Common myeloid progenitor, CD34-positive (primary cell): ENCODE results near the gene CSF1R.

Source experiments
- CTCF ChIA-PET: fragments of 350-600 bp; sonication (Branson Sonifier 250); formaldehyde crosslinking; loops from one replicate; lab custom pipeline; 2021; ENCODE audit warnings: antibody characterized with exemption; lab: Charles Lee
- POLR2A ChIA-PET: fragments of 350-600 bp; sonication (Branson Sonifier 250); formaldehyde crosslinking; loops from one replicate; lab custom pipeline; 2021; ENCODE audit warnings: antibody characterized with exemption; lab: Charles Lee
- DNase-seq, 3 donors: peaks; one replicate each; pipeline versions ENCODE4 v3.0.0 to v3.0.0-alpha.2; 2013
- H3K27ac ChIP-seq, 2 experiments: 1 replicate in 1 of 2; 2 replicates in 1 of 2; pipeline ENCODE4 v1.7.0; 2013; ENCODE audit warnings: inconsistent platforms in 2 of 2, low read length in 2 of 2, mild to moderate bottlenecking in 2 of 2, low read depth in 1 of 2, moderate library complexity in 1 of 2; ENCODE audit not compliant: severe bottlenecking in 2 of 2, insufficient read depth in 1 of 2, poor library complexity in 1 of 2
- H3K27me3 ChIP-seq, 5 experiments: replicated peaks in 2 of 5; 1 replicate in 3 of 5; 2 replicates in 2 of 5; pipeline versions ENCODE4 v1.6.1 to v1.7.0; 2013; ENCODE audit warnings: low read length in 4 of 5, mild to moderate bottlenecking in 2 of 5, moderate library complexity in 2 of 5, inconsistent platforms in 1 of 5; ENCODE audit not compliant: insufficient read depth in 5 of 5, control insufficient read depth in 4 of 5
- H3K36me3 ChIP-seq, 4 experiments: 1 replicate in 2 of 4; 2 replicates in 2 of 4; pipeline versions ENCODE4 v1.6.1 to v1.7.0; 2013; ENCODE audit warnings: low read length in 3 of 4, control low read depth in 1 of 4, mild to moderate bottlenecking in 1 of 4; ENCODE audit not compliant: control insufficient read depth in 4 of 4, insufficient read depth in 4 of 4
- H3K4me1 ChIP-seq, 4 experiments: 1 replicate in 3 of 4; 2 replicates in 1 of 4; pipeline versions ENCODE4 v1.6.1 to v1.7.1; 2013; ENCODE audit warnings: low read length in 3 of 4, mild to moderate bottlenecking in 3 of 4, control low read depth in 1 of 4, inconsistent platforms in 1 of 4, moderate library complexity in 1 of 4; ENCODE audit not compliant: control insufficient read depth in 4 of 4, insufficient read depth in 4 of 4; ENCODE audit errors: control extremely low read depth in 1 of 4
- H3K4me3 ChIP-seq, 7 experiments: 1 replicate in 4 of 7; 2 replicates in 3 of 7; pipeline versions ENCODE4 v1.5.1 to v1.7.0; 2013; ENCODE audit warnings: mild to moderate bottlenecking in 7 of 7, low read length in 6 of 7, moderate library complexity in 6 of 7, inconsistent platforms in 2 of 7, low read depth in 2 of 7, control low read depth in 1 of 7; ENCODE audit not compliant: insufficient read depth in 4 of 7, control insufficient read depth in 1 of 7; ENCODE audit errors: extremely low read depth in 1 of 7
- H3K9me3 ChIP-seq, 5 experiments: 1 replicate in 4 of 5; 2 replicates in 1 of 5; pipeline versions ENCODE4 v1.6.1 to v1.7.1; 2013; ENCODE audit warnings: low read length in 4 of 5, mild to moderate bottlenecking in 2 of 5, inconsistent platforms in 1 of 5, low read depth in 1 of 5, moderate library complexity in 1 of 5; ENCODE audit not compliant: control insufficient read depth in 4 of 5, insufficient read depth in 2 of 5; ENCODE audit errors: control extremely low read depth in 1 of 5
- WGBS: methylation state at CpG from one replicate; pipeline ENCODE4 v1.1.5; 2013; ENCODE audit not compliant: insufficient coverage; 5-methylcytosine and 5-hydroxymethylcytosine counted together

The CSF1R gene

DNA sequence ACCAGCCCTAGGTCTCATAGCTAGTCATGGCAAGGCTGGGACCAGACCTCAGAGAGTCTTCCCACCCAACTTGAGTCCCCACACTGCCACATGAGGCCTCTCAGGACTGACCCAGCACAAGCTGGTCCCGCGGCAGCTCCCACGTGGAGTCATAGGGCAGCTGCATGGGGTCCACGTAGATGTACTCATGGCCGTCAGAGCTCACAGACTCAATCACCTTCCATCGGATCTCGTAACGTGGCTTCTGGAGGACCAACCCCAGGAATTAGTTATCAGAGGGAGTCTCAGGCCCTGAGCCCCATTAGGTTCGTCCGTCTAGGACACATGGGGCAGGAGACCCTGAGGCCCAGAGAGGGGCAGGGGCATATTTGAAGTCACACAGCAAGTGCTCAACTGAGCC lies 39.0 kb upstream of the CSF1R start:
- Histone ChIP-seq H3K36me3 (no peaks in the 10 kb centered on the region), H3K27me3 (no peaks in the 10 kb centered on the region), H3K9me3 (no peaks in the 10 kb centered on the region), H3K4me1 (peaks cover 0 to 15% (median 13%) of the 10 kb centered on the region in 4 experiments), H3K27ac (no peak overlapping the region), H3K4me3 (no peak overlapping the region)
- WGBS, result 96% methylated on average over 10 of the region's 10 CpGs
- CTCF ChIA-PET, result interaction anchor here (0.6 to 8.9 kb wide), 8 partner anchors 10 to 120 kb away, joined by 3 to 104 read pairs (median 4); no protein-coding TSS in a partner anchor
- DNase-seq, result no peak
- POLR2A ChIA-PET, result no interaction called here

DNA sequence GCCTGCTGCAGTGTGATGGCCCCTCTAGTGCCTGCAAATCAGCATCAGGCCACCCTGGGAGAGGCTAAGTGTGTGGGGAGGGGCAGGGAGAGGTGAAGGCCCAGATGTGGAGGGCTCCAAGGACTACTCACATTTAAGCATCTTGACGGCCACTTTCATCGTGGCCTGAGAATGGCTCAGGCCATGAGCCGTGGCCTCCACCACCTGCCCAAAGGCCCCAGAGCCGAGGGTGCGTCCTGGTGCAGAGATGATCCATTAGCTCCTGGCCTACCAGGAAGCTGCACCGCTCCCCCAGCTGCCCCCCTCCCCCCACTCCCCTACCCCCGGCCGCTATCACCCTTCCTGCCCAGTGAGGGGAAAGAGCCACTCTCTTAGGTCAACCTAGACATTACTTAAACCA lies 38.2 kb upstream of the CSF1R start:
- no peak for DNase-seq
- Histone ChIP-seq H3K9me3 (no peaks in the 10 kb centered on the region), H3K4me3 (no peak overlapping the region), H3K36me3 (no peaks in the 10 kb centered on the region), H3K4me1 (peaks cover 0 to 15% (median 10%) of the 10 kb centered on the region in 4 experiments), H3K27me3 (no peaks in the 10 kb centered on the region), H3K27ac (no peak overlapping the region)
- WGBS, result 81% methylated on average over 3 of the region's 8 CpGs
- CTCF ChIA-PET, result interaction anchor here (1.3 to 8.9 kb wide), 4 partner anchors 8 to 114 kb away, joined by 3 to 104 read pairs (median 10); no protein-coding TSS in a partner anchor
- POLR2A ChIA-PET, result no interaction called here

DNA sequence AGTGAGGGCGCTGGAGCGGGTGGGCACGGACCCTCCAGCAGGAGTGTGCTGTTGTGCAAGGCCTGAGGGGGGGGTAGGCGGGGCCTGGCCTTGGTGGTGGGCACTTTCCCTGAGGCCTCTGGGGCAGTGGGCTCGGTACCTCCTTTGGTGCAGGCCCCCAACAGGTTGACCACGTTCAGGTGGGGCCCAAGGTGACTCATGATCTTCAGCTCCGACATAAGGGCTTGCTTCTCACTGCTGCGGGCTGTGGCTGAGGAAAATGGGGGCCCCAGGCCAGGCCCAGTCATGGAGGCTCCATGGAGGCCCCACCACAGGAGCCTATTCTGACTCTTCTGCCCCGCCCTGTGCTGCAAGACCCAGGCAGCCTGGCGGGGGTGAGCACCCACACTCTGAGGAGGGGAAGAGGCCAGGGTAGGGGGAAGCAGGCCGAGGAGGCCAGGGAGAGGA lies 37.8 kb upstream of the CSF1R start:
- ChIA-PET CTCF (interaction anchor here (0.7 to 9.6 kb wide), 8 partner anchors 8 to 122 kb away, joined by 3 to 70 read pairs (median 4); no protein-coding TSS in a partner anchor), POLR2A (interaction anchor here (0.5 kb wide), 1 partner anchor 177 kb away, joined by 3 read pairs; no protein-coding TSS in a partner anchor)
- peaks cover 0 to 15% (median 10%) of the 10 kb centered on the region in 4 experiments for H3K4me1 ChIP-seq
- 69% methylated on average over 4 of the region's 11 CpGs for WGBS
- H3K27ac ChIP-seq, result no peak overlapping the region
- no peaks in the 10 kb centered on the region for H3K9me3 ChIP-seq
- H3K27me3 ChIP-seq, result no peaks in the 10 kb centered on the region
- no peaks in the 10 kb centered on the region for H3K36me3 ChIP-seq
- no peak overlapping the region for H3K4me3 ChIP-seq
- DNase-seq, result no peak

DNA sequence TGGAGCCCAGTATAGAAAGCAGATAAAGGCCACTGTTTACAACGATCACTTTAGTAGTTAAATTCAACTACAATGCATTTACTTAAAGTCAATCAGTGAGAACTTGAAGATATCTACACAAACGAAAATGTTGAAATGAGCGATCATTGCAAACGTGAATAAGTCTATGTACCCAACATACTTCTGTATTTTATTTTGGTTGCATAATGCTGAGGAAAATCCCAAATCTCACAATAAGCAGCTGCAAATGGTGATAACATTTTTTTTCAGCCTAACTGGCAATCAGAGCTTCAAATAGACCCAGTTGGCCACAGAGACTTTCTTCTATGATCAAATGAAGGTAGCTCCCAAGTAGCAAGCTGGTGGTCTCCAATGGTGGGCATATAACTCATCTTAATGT lies 37.2 kb upstream of the CSF1R start:
- CTCF ChIA-PET, result interaction anchor here (0.7 to 9.6 kb wide), 13 partner anchors 9 to 121 kb away, joined by 3 to 70 read pairs (median 4); no protein-coding TSS in a partner anchor
- H3K27me3 ChIP-seq, result no peaks in the 10 kb centered on the region
- no peak overlapping the region for H3K27ac ChIP-seq
- POLR2A ChIA-PET, result interaction anchor here (0.5 kb wide), 1 partner anchor 176 kb away, joined by 3 read pairs; no protein-coding TSS in a partner anchor
- peak in 2 of 3 donors; percentile 70 to 77 for DNase-seq
- H3K36me3 ChIP-seq, result no peaks in the 10 kb centered on the region
- WGBS, result 100% methylated on average over 1 of the region's 4 CpGs
- H3K4me3 ChIP-seq, result no peak overlapping the region
- H3K9me3 ChIP-seq, result no peaks in the 10 kb centered on the region
- H3K4me1 ChIP-seq, result peaks cover 0 to 15% (median 10%) of the 10 kb centered on the region in 4 experiments

DNA sequence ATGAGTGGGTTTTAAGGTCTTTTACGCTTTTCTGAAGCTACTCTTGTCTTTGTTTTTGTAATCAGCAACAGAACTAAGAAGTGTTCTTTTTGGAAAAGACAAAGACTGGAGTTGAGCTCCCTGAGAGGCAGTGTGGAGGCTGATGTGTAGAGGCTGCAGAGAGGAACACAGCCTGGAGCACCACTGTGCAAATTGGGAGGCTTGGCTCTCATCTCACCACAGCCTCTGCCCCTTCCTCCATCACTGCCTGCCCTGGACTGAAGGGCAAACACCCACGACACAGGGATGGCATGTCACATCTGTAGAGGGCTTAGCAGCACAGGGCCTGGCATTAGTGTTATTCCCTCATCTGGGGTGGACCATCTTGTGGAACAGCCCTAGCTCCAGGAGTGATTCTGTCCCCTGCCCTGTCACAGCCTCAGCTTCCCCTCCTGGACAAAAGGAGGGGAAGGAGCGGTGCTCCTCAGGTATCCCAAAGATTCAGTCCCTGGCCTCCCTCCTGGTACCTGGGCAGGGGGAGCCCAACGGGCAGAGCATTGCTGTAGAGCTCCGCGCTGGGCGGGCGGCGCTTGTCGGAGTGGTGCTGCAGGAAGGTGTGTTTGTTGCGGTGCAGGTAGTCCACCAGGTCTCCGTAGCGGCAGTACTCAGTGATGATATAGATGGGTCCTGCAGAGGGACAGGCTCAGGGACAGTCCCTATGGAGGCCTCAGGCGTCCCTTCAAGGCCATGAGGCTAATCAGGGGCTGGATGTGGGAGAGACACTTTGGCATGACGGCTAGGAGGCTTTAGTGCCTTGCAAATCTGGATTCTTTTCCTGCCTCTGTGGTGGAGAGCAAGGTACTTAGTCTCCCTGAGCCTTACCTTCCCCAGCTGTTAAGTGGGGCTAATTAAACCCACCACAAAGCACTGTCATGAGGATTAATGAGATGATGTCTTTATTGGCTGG lies 36.5 kb upstream of the CSF1R start:
- no peak overlapping the region for H3K27ac ChIP-seq
- no peaks in the 10 kb centered on the region for H3K9me3 ChIP-seq
- no peak overlapping the region for H3K4me3 ChIP-seq
- ChIA-PET CTCF (interaction anchor here (0.6 to 9.6 kb wide), 23 partner anchors 8 to 483 kb away, joined by 3 to 70 read pairs (median 4); no protein-coding TSS in a partner anchor), POLR2A (no interaction called here)
- H3K36me3 ChIP-seq, result no peaks in the 10 kb centered on the region
- no peak for DNase-seq
- WGBS, result 98% methylated on average over 14 of the region's 15 CpGs
- no peaks in the 10 kb centered on the region for H3K27me3 ChIP-seq
- H3K4me1 ChIP-seq, result peaks cover 0 to 12% (median 8%) of the 10 kb centered on the region in 4 experiments

DNA sequence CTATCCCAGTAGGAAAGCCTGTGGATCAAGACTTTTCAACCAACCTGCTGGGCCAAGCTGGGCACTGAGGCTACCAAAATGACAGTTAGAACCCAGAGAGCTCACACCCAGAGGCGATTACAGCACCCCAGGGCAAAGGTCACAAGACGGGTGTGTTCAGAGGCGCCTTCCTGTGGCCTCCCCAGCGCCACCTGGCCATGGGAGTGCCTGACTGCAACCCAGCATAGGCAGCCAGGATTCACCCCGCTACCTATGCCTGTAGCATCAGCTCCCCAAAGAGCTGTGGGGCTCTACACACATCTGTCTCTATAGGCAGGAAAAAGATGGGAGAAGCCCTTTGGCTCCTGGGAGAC lies 35.8 kb upstream of the CSF1R start:
- Histone ChIP-seq H3K27ac (no peak overlapping the region), H3K36me3 (no peaks in the 10 kb centered on the region), H3K4me3 (no peak overlapping the region), H3K27me3 (no peaks in the 10 kb centered on the region), H3K4me1 (peaks cover 0 to 12% (median 8%) of the 10 kb centered on the region in 4 experiments), H3K9me3 (no peaks in the 10 kb centered on the region)
- POLR2A ChIA-PET, result no interaction called here
- CTCF ChIA-PET, result interaction anchor here (0.6 to 9.6 kb wide), 18 partner anchors 10 to 482 kb away, joined by 3 to 70 read pairs (median 5); no protein-coding TSS in a partner anchor
- peak; percentile 39 to 63 (median 57) for DNase-seq
- 63% methylated on average over 5 of the region's 5 CpGs for WGBS
